Esophagus (tissue), 2 donors: ENCODE data around the gene ANKDD1B. TPM values are rescaled to one million over a fixed set of nuclear protein-coding genes. Genes with fewer than 3 reads are reported as not detected.
A peak's percentile ranks its signal among the peaks of the same experiment; 100 is the strongest.

ENCODE experiments used
- H3K27ac ChIP-seq, 2 donors: one replicate each; pipeline ENCODE4 v1.5.1; 2013; ENCODE audit warnings: low read depth in 2 of 2, mild to moderate bottlenecking in 2 of 2, inconsistent platforms in 1 of 2, low read length in 1 of 2, moderate library complexity in 1 of 2
- H3K27me3 ChIP-seq, 2 donors: one replicate each; pipeline ENCODE4 v1.6.1; 2013; ENCODE audit warnings: low read length in 2 of 2, control low read depth in 1 of 2, mild to moderate bottlenecking in 1 of 2; ENCODE audit not compliant: insufficient read depth in 2 of 2, control insufficient read depth in 1 of 2
- H3K36me3 ChIP-seq, 2 donors: one replicate each; pipeline ENCODE4 v1.6.1; 2013; ENCODE audit warnings: low read length in 1 of 2; ENCODE audit not compliant: control insufficient read depth in 2 of 2, insufficient read depth in 2 of 2
- H3K4me1 ChIP-seq, 2 donors: one replicate each; pipeline ENCODE4 v1.6.1; 2013; ENCODE audit warnings: low read length in 1 of 2; ENCODE audit not compliant: control insufficient read depth in 2 of 2, insufficient read depth in 2 of 2
- H3K4me3 ChIP-seq, 2 donors: one replicate each; pipeline ENCODE4 v1.5.1; 2013; ENCODE audit warnings: low read length in 2 of 2, mild to moderate bottlenecking in 2 of 2, low read depth in 1 of 2, moderate library complexity in 1 of 2
- H3K9me3 ChIP-seq, 2 donors: one replicate each; pipeline ENCODE4 v1.6.1; 2013; ENCODE audit warnings: mild to moderate bottlenecking in 2 of 2, low read depth in 1 of 2, low read length in 1 of 2, moderate library complexity in 1 of 2; ENCODE audit not compliant: control insufficient read depth in 2 of 2, insufficient read depth in 1 of 2
- WGBS, 2 donors: extraction: QIAGEN DNeasy Blood & Tissue Kit; methylation state at CpG; one replicate each; pipeline ENCODE4 v1.1.7; 2013; 5-methylcytosine and 5-hydroxymethylcytosine counted together
- polyA plus RNA-seq, 2 donors: library from polyadenylated mRNA; stranded (reverse); fragments of 200-250 nt; gene quantifications; one replicate each; pipeline ENCODE4 v1.2.3, GENCODE V29; 2013
- donor health status: healthy with polysubstance abuse.
- donor health status: Bipolar disorder and iron deficiency.

The ANKDD1B gene
- polyA plus RNA-seq, 2 donors, result 0.15 to 0.92 TPM

DNA sequence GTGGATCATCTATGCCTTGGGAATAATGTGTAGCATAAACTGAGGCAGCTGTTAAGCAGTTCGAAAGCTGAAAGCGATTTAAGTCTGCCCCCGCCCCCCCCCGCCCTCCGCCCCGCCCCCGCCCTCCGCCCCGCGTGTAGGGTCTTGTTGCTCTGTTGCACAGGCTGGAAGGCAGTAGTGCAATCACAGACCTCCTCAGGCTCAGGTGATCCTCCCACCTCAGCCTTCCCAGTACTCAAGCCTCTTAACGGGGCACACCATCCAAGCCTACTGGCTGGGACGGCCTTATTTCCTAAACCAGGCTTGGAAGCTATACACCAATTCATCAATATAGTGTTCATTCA, 945 bp downstream of the ANKDD1B start:
- peak overlapping the region in 1 of 2 donors; percentile 35 for H3K4me3 ChIP-seq
- WGBS, 2 donors, result 22 to 36% methylated on average over 12 of the region's 12 CpGs
- no peaks in the 10 kb centered on the region for H3K9me3 ChIP-seq
- peaks cover 7 to 8% of the 10 kb centered on the region in 2 donors for H3K4me1 ChIP-seq
- H3K27ac ChIP-seq, result no peak overlapping the region
- no peaks in the 10 kb centered on the region for H3K27me3 ChIP-seq
- H3K36me3 ChIP-seq, result no peaks in the 10 kb centered on the region

DNA sequence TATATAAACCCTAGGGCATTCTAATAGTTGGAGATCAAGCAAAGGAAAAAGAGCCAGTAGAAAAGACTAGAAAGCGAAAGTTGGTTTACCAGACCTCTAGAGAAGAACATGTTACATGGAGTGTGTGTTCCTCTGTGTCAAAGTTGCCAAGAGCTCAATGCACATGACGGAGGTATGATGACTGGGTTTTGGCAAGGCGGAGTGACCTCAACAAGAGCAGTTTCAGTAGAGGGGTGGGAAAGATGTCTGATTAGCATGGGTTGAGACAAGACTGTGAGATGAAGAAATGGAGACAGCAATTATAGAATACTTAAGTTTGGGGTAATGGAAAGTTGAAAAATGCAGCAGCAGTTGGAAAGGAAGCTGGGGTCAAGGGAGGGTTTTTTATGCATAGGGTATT, 1.6 kb downstream of the ANKDD1B start:
- Histone ChIP-seq H3K27ac (no peak overlapping the region), H3K27me3 (no peaks in the 10 kb centered on the region), H3K9me3 (no peaks in the 10 kb centered on the region), H3K36me3 (no peaks in the 10 kb centered on the region), H3K4me3 (no peak overlapping the region), H3K4me1 (peaks cover 7 to 8% of the 10 kb centered on the region in 2 donors)
- WGBS, 2 donors, result 93 to 95% methylated on average over 3 of the region's 3 CpGs

DNA sequence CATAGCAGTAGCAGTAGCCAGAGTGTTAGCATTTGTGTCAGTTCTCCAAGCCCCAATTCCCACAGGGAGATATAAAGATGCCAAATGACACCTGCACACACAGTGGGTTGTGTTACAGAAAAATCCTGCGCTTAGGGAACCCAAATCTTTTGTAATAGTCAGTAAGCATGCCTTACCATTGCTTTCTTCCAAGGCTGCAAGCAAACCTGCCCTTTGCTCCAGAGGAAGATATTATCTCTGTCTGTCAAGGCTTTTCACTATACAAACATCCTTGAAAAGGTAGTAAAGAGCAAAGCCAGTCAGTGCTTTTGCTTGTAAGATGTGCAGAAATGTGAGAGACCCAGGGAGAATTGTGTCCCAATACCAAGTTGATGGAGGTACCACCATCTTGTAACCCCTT, 2.9 kb downstream of the ANKDD1B start:
- no peaks in the 10 kb centered on the region for H3K27me3 ChIP-seq
- H3K36me3 ChIP-seq, result no peaks in the 10 kb centered on the region
- 93 to 94% methylated on average over 1 of the region's 1 CpG for WGBS, 2 donors
- H3K27ac ChIP-seq, result no peak overlapping the region
- no peaks in the 10 kb centered on the region for H3K9me3 ChIP-seq
- peaks cover 7 to 8% of the 10 kb centered on the region in 2 donors for H3K4me1 ChIP-seq
- no peak overlapping the region for H3K4me3 ChIP-seq

DNA sequence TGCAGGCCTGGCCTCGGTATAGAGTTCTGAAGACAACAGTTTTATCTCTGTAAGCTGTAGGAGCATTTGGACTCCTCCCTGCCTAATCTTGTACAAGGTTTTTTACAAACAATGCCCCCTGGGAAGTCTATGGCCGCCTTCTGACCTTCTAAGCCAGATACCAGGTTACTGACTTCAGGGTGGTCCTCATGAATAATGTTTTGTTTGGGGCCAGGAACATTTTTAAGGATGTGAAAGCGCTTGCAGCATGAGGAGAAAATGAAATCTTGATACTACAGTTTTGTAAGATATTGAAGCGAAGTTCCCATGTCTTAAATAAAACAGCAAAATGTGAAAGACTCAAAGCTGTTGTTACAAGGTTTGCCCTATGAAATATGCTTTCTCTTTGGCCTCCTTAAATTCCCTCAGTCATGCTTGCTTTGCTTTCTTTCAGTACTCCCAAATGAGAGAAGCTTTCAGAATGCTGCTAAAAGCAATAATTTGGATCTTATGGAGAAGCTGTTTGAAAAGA, 5.2 kb downstream of the ANKDD1B start:
- Histone ChIP-seq H3K27me3 (no peaks in the 10 kb centered on the region), H3K36me3 (no peaks in the 10 kb centered on the region), H3K27ac (no peak overlapping the region), H3K4me3 (no peak overlapping the region), H3K4me1 (peaks cover 4% of the 10 kb centered on the region in 2 donors), H3K9me3 (no peaks in the 10 kb centered on the region)
- 66 to 69% methylated on average over 4 of the region's 4 CpGs for WGBS, 2 donors

DNA sequence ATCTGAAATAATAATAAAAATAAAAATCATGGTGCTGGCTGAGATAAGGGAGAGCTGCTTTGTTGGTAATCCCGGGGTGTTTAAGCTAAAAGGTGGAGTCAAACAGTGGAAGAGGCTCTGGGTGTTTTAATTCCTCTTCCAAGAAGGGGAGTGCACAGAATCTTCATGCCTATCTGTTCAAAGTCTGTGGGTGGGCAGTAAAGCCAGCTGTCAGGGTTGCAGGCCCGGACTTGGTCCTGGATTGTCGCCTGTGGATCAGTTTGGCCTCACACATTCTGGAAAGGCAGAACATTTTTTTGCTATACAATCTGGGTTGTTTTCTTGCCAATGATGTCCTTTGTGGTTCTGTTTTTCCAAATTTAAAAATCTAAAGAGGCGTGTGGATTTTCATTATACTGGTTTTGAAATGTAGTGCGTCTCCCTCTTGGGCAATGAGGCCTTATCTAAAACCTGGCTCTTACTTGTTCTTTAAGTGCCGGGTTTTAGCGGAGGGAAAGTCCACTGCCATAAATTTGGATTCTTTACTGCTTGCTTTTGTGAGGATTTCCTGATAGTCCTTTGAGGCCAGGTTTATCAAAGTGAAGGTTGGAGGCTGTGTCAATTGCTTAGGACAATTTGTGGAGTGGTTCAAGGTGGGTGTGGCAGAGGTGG, 5.8 kb downstream of the ANKDD1B start:
- H3K27ac ChIP-seq, result peak overlapping the region in 1 of 2 donors; percentile 9
- no peaks in the 10 kb centered on the region for H3K4me1 ChIP-seq
- no peaks in the 10 kb centered on the region for H3K9me3 ChIP-seq
- 38 to 50% methylated on average over 7 of the region's 7 CpGs for WGBS, 2 donors
- no peaks in the 10 kb centered on the region for H3K36me3 ChIP-seq
- no peak overlapping the region for H3K4me3 ChIP-seq
- H3K27me3 ChIP-seq, result no peaks in the 10 kb centered on the region

DNA sequence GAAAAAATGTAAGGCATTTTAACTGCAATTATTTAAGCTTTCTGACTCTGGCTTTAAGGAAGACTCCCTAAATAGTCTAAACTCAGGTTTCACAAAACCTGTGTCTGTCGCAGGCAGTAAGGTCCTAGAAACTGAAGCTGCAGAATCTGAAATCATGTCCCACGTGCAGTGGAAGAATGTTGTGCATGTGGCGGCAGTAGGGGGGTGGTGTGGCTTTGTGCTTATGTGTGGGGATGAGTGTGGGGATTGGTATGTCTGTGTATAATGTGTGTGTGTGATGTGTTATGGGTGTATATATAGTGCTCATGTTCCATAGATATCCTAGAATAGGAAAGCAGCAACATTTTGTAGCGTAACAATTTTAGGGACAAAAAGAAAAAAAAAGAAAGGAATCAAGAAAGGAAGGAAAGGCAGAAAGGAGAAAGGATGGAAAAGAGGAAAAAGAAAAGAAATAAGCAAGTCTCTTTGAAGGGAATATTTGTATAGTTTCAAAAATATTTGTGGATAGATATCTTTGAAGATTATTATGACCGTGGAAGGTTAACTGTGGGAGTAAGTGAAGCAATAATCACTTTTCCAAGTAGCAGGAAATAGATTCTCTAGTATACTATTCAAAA, 6.6 kb downstream of the ANKDD1B start:
- H3K4me1 ChIP-seq, result peaks cover 0 to 2% of the 10 kb centered on the region in 2 donors
- no peak overlapping the region for H3K4me3 ChIP-seq
- no peaks in the 10 kb centered on the region for H3K36me3 ChIP-seq
- no peaks in the 10 kb centered on the region for H3K9me3 ChIP-seq
- 82 to 84% methylated on average over 5 of the region's 5 CpGs for WGBS, 2 donors
- no peaks in the 10 kb centered on the region for H3K27me3 ChIP-seq
- no peak overlapping the region for H3K27ac ChIP-seq

DNA sequence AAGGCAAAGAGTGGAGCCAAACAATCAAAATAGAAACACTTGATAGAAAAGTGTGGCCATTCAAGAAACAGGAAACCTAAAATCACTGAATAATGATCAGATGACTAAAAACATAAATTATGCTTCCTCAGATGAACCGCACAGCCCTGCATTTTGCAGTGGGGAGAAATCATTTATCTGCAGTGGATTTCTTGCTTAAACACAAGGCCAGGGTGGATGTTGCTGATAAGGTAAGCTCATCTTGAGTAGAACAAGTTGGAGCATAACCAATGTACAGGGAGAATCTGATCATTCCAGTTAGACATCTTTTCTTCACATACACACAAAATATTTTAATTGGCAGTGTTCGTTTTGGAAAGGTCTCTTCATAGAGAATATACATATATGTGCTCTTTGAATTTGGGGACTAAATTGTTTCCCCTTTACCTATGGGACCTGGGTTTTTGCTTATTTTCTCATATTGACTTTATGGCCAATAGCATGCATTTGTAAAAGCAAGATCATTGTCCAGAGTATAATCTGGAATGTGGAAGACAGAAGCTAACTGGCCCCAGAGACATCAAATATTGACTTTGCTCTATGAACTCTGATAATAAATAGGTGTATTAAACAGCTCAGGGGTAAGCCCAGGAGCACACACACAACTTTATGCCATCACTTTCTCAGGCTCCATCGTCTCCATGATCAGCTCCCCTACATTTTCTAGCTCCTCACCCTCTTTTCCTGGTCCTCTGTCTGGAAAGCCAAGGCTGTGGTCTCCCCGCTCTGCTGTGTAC, 9.1 kb downstream of the ANKDD1B start:
- Histone ChIP-seq H3K36me3 (no peaks in the 10 kb centered on the region), H3K4me3 (no peak overlapping the region), H3K9me3 (no peaks in the 10 kb centered on the region), H3K27ac (no peak overlapping the region), H3K27me3 (no peaks in the 10 kb centered on the region), H3K4me1 (peaks cover 0 to 2% of the 10 kb centered on the region in 2 donors)
- WGBS, 2 donors, result 54 to 68% methylated on average over 4 of the region's 4 CpGs

DNA sequence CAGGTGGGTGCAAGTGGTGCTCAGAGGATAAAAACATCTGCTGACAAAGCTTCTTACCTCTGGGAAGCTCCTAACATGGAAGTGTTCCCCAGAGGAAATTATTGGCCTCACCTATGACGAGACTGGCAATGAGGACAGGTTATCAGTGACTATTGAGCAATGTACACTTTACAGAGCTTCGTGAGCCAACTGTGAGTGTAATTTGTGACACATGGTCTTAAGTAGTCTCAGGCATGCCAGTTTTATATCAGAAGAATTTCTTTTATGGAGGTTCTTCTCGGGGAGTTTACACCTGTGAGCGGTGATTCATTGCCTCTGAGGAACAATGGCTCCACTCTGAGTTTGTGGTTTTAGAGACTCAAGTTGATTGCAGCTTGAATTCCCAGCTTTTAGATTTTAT, 11.3 kb downstream of the ANKDD1B start:
- H3K4me1 ChIP-seq, result peaks cover 0 to 2% of the 10 kb centered on the region in 2 donors
- peak overlapping the region in 1 of 2 donors; percentile 52 for H3K27ac ChIP-seq
- H3K36me3 ChIP-seq, result peaks cover 0 to 1% of the 10 kb centered on the region in 2 donors
- WGBS, 2 donors, result 50 to 53% methylated on average over 4 of the region's 4 CpGs
- H3K4me3 ChIP-seq, result no peak overlapping the region
- H3K27me3 ChIP-seq, result no peaks in the 10 kb centered on the region
- H3K9me3 ChIP-seq, result no peaks in the 10 kb centered on the region

DNA sequence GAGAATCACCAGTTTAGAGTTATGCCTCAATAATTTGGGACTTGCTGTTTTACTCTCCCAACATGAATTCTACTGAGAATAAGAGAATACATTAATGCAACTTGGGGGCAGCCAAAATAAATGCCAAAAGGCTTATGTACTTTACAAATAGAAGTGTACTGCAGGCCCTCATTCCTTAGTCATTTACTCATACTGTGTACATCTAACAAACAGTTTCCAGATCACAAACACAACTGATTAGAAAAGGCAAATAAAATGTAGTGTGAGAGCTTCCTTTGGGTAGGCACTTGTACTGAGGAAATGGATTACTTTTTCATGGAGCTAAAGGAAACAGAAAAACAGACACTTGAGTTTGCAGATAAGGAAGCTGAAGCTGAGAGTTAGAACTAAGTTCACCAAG, 12.6 kb downstream of the ANKDD1B start:
- Histone ChIP-seq H3K27me3 (no peaks in the 10 kb centered on the region), H3K27ac (no peak overlapping the region), H3K9me3 (no peaks in the 10 kb centered on the region), H3K36me3 (peaks cover 0 to 1% of the 10 kb centered on the region in 2 donors), H3K4me3 (no peak overlapping the region), H3K4me1 (peaks cover 0 to 2% of the 10 kb centered on the region in 2 donors)
